ENCODE measurements around the gene RPGR.

RPGR gene

DNA sequence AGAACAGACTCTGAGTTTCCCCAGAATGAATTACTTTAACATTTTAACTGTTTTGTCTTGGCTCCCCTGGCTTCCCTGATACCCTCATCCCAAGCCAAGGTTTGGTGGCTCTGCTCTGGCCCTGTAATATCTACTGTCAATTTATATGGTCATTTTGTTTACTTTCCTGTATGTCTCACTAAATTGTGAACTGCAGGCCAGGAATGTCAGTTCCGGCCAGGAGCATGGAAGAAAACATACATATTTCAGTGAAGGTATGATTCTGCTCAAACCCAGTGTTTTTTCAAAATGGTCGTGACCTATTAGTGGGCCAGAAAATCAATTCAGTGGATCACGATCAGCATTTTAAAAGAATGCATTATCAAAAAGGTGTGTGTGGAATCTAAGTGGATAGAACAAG lies 1.2 kb downstream of the RPGR start:
- DNase-seq, result no peak

DNA sequence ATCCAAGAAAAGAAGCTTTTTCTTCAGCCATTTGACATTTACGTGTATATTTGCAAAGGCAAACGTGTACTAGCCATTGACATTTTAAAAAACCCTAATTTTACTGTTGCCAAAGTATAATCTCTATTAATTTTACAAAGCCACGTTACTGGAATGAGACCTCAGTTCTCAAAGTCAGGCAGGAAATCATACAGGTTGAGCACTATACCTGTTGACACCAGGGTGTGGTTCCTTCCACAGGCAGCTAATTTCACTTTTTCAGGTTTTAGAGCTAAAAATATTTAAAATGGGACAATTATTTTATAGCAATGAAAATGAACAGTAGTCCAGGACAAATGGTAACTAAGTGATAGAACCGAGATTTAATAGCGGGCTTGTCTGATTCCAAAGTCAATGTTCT lies 6.5 kb downstream of the RPGR start:
- no peak for DNase-seq

DNA sequence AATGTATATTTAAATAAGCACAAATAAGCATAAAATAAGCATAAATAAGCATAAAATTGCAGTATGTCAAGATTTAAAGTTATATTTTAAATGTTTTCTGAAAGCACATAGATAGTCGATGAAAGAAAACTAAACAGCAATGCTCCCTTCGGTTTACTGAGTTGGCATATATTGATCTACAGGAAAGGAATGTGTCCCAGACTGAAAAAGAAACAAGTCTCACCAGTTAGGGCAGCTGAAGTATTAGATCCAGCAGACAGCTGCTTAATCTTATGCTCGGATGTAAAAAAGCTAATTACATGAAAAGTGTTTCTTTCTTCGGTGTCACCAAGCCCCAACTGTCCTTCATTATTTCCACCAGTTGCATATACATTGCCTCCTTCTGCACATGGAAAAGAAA lies 8.7 kb downstream of the RPGR start:
- no peak for DNase-seq

DNA sequence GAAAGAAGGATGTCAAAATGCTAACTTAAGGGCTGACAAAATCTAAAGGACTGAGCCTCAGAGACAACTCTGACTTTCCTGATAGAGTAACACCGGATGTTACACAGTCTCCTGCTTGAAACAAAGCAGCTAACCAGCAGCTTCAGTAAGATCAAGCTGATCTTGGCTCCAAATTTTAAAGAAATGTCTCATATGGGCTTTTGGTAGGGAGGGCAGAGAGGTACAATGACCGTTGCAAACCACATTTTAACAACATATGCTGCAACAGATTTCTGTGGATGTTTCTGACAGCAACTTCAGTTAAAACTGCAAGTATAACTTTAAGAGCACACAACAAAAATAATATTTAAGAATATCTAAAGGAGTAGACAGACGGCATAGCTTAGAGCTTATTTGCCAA lies 9.1 kb downstream of the RPGR start:
- no peak for DNase-seq

DNA sequence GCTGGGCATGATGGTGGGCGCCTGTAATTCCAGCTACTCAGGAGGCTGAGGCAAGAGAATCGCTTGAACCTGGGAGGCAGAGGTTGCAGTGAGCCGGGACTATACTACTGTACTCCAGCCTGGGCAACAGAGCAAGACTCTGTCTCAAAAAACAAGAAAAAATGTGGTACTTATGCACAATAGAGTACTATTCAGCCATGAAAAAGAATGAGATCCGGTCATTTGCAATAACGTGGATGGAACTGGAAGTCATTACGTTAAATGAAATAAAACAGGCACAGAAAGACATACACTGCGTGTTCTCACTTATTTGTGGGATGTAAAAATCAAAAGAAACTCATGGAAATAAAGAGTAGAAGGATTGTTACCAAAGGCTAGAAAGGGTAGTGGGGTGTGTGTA lies 12.1 kb downstream of the RPGR start:
- no peak for DNase-seq

DNA sequence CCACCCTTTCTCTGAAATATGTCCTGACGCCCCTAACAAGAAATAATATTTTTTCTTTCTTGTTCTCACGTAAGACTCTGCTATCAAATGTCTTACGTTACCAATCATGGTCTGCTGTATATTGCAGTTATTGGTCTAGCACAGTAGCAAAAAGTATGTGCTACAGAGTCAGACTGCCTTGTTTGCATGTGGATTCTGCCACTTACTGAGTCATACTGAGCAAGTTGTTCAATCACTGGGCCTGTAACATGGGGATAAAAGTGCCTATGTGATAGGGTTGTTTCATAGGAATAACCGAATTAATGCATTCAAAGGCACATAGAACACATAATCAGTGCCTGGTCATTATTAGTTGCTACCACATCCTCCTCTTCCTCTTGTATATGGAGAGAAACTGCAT lies 14.1 kb downstream of the RPGR start:
- DNase-seq, result no peak

DNA sequence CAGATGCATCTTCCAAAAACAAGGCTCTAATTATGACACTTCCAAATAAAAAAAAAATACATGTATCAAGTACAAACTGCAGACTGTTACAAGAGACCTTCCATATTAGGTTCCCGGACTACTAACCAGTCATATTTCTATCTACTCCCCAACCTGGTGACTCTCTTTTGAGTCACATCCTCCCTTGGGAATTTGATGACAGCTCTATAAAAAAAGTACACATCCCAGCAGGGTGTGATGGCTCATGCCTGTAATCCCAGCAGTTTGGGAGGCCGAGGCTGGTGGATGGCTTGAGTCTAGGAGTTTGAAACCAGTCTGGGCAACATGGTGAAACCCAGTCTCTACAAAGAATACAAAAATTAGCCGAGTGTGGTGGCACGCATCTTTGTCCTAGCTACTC lies 14.9 kb downstream of the RPGR start:
- no peak for DNase-seq

DNA sequence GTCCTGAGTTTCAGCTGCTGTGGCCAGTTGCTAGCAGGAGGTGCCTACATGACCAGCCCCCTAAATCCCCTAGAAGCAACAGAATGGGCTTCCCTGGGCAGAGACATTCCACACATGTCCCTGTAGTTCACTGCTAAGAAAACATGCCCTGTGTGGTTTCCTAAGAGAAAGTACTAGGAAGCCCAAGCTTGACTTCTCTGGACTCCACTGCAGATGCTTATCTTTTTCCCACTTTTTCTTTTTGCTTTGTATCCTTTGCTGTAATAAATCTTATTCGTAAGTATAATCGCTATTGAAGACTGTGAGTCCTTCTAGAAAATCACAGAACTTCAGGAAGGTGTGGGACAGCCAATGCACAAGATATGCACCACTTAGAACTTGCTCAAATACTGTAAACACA lies 15.6 kb downstream of the RPGR start:
- DNase-seq, result no peak

DNA sequence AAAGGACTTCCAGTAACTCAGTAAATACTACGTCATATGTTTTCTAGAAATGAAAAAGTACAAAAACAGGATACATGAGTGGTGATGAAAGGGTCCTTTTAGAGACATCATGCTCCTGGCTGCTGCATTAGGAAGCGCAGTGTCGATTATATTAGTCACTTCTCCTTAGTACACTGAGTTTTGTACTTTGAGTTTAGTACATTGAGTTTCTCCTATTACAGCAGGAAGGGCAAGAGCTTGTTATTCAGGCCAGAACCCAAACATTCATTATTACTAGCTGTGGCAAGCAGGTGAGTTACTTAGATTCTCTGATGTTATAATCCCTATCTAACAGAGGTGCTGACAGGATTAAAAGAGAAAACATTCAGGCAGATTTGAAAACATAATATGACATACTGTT lies 21.3 kb downstream of the RPGR start:
- DNase-seq, result no peak

DNA sequence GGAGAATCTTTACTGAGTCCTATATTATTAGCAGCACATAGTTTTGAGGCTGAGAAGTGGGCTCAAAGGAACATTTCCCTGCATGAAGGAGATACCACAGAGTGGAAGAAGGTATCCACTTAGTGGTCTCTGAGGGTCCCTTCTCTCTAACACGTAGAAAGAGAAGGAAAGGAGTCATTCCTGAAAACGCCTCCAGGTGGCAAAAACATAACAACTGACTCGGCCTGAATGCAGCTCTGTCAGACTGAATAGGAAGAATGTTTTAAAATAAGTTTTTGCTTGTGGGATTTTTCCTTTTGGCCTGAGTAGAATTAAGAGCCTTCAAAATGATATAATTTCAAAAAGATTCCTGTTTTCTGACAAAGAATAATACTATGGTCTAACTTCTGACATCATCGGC lies 23.3 kb downstream of the RPGR start:
- no peak for DNase-seq

DNA sequence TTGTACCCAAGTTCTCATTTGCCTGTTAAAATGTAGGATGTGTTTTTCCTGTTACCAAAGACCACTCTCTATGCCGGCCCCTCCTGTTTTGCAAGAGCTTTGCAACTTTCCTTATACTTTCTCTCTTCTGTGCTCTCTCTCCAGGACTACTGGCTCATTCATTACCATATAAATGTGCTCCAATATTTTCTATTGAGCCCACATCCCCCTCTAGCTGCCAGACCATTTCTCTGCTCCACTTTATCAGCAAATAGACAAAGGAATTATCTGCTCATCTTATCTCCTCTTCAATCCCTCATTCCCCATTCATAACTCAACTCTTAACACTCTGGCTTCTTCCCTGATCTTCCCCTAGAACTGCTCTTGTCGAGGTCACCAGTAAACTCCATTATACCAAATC lies 33.6 kb downstream of the RPGR start:
- no peak for DNase-seq

DNA sequence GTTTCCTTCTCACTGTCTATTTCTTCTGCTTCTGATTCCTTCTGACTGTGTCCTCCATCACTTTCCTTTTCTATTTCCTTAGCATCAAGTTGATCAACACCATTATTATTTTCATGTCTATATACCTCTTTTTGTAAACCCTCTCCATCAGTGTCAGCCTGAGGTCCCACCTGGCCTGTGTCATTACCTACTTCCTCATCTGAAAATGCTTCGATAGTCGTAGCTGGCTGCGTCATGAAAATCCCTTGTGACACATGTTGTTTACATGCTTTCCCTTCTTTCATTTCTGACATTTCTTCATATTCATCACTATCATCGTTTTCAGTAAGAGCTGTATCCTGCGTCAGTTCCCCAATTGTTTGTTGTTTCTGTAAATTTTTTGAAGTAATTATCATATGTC lies 39.6 kb downstream of the RPGR start:
- no peak for DNase-seq

DNA sequence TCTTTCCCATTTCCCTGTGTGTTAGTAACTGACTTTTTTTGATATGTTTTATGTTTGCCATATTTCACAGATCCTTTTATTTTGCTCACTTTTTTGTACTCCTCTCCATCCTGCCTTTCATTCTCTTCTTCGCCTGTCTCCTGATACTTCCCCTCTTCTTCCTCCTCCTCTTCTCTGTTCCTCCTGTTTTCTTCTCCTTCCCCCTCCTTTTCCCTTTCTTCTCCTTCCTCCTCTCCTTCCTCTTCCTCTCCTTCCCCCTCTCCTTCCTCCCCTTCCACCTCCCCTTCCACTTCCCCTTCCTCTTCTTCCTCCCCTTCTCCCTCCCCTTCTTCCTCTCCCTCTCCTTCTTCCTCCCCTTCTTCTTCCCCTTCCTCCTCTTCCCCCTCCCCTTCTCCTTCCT lies 41.7 kb downstream of the RPGR start:
- DNase-seq, result no peak

DNA sequence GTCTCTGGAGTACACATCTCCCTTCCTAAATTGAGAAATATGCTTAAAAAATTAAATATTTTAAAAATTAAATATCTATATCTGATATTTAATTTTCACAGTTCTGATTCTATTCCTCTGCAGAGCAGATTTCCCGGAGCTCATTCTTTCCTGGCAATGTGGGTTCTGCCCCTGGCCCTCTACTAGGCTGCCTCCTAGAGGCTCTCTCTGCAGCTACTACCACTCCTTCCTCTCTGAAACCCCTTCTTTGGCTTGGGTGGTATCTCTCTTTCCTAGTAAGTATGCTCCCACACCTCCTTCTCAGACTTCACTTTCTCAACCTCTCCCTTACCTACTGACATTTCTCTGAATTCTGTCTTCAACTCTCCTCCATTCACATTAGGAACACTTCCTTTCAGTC lies 45.3 kb downstream of the RPGR start:
- DNase-seq, result no peak

DNA sequence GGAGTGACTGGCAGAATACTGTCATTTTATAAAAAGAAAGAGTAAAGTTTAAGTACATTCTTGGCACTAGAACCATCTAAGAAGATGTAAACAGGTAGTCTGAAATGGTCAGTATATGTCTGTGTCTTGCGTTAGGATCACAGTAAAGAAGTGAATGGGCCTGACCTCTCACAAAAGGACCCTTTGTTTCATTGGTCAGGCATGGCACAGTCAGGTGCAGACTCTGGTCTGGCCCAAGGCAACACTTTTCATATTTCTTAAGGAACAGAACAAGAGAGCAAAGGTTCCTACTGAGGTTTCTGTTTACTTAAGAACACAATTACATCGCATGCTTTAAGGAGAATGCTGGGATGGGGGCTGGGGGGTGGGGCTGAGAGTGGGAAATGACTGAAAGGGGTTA lies 48.1 kb downstream of the RPGR start:
- DNase-seq, result no peak

DNA sequence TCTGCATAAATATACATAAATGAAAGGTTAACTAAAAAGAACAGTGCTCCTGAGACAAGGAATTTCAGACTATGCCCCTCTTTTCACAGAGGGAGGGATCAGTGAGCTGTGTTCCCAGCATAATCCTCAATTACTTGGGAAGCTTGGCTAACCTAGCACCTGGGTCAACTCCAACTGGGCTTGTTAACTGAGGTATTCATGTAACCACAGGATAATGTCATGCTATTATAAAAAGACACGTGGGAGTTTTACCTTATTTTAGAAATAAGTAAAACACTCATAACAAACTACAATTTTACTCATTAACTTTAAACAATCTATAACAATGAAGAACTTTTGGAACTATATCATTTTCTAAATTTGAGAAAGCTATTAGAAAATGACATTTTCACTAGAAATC lies 48.6 kb downstream of the RPGR start:
- no peak for DNase-seq

DNA sequence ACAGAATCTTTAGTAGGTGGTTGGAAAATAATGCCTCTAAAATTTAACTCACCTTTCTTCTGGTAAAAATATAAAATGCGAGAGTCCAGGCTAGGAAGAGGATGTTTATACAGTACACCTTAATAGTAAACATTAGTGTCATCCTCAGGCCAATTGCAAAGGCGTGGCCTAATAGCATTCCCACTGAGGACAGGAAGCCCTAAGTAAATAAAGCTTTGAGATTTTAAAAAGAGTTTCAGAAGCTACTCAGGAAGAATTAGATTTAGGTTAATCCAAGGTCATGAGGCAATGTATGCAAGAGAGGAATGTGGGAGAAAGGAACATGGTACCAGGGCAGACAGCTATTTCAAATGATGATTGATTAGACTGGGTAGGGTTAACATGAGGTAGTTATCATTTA lies 49.5 kb downstream of the RPGR start:
- no peak for DNase-seq

DNA sequence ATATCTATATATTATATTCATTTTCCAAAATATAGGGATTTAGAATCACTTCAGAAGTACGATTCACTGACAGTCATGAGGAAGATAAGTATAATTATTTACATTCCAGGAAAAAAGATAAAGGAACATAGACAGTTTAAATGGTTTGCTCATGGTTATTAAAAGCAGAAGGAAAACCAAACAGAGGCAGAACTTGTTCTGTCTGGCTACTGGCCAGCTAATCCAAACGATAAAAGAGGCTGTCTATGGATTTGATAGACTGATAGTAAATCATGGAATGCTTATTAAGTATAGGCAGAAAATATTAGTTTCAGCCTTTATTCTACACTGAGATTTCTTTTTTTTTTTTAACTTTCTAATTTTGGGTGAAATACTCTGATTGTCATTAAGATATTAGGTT lies 50.2 kb downstream of the RPGR start:
- DNase-seq, result no peak

DNA sequence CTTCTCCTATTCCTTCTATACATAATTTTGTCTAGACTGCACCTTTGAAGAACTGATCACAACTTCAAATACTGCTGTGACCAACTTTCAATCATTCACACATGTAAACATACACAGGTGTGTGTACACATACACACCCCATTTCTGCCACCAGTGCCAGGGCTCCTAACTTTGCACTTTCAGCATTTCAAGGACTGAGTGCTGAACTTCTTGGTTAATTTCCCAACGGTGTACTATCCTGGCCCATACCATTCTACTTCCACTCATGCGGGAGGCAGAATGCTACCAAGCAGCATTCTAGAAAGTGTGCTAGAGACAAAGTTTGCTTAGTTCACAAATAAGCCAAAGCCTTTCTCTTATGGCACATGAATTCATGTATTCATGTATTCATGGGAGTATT lies 51.2 kb downstream of the RPGR start:
- DNase-seq, result no peak

DNA sequence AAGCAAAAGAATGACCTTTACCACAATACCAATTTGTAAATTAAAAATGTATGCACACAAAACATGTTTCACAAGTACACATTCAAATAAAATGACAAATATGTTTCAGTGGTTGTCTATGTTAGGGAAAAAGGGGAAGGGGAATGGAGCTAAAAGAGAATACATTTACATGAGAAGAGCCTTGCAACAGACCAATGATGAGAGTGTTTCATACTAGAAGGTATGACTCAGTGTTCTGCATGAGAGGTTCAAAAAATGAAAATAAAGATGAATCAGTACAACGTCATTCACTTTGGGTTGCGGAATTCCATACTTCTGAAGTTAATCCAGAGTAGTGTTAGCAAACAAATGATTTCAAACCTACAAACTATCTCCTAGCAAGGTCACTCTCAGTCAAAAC lies 51.7 kb downstream of the RPGR start:
- DNase-seq, result no peak

DNA sequence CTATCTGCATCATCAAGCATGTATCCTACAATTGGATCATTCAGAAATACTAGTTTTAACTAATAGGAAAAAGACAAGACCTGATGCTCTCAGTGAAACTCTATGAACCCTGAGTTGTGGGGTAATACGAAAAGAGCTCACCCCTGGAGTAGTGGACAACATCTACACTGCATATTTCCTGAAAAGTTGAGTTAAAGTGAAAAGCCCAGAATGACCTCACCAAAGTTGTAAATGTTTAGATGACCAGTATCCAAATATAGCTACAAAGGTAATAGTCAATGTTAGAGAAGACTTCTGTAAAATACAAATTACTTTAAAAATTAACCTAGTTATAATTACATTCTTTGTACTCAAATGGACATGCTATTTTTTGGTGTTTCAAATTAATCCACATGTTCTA lies 53.9 kb downstream of the RPGR start:
- DNase-seq, result no peak

DNA sequence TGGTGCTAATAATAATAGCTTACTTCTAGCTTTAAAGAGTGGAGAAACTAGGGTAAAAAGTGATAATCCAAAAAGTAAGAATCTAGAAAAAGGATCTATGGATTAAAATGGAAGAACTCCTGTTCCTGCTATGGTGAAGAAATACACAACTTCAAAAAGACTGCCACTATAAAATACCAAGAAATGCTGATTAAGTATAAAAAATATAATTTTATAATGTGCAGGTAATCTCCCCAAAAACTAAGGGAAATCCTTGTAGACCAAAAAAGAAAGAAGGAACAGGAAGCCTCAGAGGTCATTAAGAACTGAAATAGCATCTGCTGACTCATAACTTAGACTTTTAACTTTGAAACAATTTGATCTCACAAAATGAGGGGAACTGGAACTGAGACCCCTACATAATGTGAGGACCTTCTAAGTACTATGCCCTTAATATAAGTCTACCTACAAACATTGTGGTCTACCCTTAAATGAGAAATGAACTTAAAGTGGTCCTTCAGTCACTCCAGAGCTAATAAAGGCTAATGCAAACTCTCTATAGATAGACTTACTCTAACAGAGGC lies 56.1 kb downstream of the RPGR start:
- no peak for DNase-seq

DNA sequence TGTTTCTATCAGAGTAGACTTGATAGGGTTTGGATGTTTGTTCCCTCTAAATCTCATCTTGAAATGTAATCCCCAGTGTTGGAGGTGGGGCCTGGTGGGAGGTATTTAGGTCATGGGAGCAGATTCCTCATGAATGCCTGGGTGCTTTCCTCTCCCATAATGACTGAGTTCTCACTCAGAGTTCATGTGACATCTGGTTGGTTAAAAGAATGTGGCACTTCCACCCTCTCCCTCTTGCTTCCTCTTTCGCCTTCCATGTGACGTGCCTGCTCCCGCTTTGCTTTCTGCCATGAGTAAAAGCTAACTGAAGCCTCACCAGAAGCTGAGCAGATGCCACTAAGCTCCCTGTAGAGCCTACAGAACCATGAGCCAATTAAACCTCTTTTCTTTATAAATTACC lies 59.3 kb downstream of the RPGR start:
- no peak for DNase-seq

DNA sequence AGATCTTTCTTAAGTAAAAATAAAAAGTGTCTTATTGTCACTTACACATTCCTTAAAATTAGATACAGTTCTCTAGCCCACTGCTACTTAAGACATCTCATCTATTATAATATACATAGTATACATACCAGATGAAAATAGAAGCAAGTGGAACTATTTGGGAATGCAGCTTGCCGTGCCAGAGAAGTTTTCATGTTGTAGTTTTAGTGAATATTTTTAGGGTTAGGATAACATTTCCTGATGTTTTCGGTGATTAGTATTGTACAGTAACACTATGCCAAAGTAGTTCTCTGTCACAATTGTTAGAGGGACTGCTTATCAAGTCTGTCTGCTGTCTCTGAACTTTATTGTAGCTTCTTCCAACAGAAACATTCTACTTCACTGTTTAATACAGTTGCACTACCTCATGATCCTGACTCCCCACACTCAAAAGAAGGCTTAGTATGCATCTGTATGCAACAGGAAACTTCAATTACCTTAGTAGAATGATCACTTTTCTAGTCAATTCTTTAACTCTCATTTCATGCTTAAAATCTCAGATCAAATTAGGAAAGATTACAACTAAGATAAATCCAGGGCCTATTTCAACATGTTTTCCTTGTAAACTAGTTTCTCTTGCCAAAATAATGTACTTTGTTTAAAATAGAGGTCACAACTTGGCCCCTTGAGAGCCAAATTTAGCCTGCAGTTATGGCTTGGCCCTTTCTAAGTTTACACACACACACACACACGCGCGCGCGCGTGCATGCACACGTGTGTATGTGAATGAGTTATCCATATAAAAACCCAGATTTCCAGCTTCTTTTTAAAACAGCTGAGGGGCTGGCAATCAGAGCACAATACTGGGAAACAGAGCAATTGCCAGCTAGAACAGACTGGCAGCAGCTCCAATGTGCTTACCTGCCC lies 64.3 kb downstream of the RPGR start:
- no peak for DNase-seq

DNA sequence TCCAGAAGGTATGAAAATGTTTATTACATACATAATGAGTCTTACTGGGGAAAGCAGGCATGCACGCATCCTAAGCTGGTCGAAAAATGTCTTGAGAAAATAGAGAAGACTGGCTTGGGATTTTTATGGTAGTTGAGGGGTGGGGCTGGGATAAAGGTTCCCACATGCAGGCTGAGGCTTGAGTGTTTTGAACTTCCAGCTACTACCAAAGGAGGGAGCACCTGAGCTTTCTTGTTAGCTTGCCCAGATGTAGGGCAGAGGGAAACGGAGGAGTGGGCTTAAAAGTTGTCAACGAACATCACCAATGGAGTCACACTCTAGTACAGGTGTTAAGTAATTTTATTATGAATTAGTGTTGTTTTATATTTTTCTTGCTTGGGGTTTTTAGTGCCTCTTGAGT lies 67.1 kb downstream of the RPGR start:
- DNase-seq, result no peak

Data from activated CD4-positive, alpha-beta T cell treated with anti-CD3 and anti-CD28 coated beads, Interleukin-2, amount 50 U/mL, for 1 hour (primary cell).